GM18499 (cell line): ENCODE data around the gene BANK1.
"Not testable (repeated sequence)": the region's sequence is repeated elsewhere in the genome, so short reads cannot be mapped to it uniquely, and the experiment has no call there.

Experiments used
- ATAC-seq: cut with Tn5 transposase; IDR thresholded peaks from one replicate; pipeline ENCODE4 v1.9.1; 2021; ENCODE audit warnings: moderate number of reproducible peaks; ENCODE audit not compliant: insufficient read depth, unreplicated experiment

Gene BANK1

DNA sequence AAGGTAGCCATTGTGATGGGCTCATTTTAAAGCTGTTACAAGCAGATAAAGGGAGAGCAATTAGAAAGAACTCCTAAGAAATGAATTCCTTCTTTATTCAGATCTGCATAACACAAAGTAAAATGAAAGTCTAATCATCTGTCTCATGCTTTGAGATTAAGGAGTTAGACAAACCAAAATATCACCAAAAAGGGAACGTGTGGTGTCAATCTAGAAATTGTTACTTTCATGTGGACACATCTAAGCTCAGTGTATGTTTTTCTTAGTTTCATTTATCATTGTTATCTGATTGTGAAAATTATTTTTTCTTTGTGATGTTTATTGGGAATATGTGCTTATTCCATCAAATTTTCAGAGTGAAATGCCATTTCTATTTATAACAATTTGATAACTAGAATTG is 80.3 kb downstream of the BANK1 start:
- no peak for ATAC-seq

DNA sequence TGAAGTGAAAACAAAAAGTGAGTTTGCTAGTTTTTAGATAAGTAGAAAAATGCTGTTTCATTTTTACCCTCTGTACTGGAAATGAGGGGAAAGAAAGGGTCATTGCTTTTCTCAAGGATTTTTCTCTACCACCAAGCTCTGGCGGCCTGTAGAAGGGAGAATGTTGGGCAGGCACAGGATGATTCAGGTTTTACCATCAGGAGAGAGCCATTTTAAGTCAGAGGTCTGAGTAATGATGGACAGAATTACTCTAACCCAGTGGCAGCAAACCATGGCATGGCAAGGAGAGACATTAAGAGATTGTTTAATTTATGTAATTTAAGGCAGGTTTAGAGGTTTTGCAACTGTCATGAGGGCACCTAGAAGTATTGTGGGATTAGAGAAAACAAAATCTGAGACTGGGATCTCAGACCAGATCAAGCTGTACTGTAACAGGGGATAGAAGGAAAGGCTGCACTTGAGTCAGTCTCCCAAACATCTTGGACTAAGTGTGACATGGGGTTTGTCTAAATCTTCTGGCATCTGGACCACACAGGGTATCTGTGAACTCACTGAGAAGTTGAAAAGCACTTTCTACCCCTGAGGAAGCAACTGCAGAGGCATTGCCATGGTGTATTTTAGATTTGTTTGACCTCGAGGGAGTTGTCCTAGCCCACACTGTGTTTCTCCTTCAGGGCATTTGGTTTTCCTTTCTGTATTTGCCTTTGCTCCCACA is 81.6 kb downstream of the BANK1 start:
- no peak for ATAC-seq

DNA sequence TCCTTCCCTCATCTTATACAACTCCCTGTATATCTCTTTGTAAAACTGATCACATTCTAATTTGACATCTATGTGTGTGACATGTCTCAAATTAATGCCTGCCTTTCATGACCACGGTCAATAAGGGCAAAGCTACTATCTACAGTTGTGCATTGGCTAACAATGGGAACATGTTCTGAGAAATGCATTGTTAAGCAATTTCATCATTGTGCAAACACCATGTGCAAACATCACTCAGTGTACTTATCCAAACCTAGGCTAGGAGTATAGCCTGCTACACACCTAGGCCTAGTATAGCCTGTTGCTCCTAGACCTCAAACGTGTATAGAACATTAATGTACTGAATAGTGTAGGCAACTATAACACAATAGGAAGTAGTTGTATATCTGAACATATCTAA is 95.0 kb downstream of the BANK1 start:
- ATAC-seq, result no peak

DNA sequence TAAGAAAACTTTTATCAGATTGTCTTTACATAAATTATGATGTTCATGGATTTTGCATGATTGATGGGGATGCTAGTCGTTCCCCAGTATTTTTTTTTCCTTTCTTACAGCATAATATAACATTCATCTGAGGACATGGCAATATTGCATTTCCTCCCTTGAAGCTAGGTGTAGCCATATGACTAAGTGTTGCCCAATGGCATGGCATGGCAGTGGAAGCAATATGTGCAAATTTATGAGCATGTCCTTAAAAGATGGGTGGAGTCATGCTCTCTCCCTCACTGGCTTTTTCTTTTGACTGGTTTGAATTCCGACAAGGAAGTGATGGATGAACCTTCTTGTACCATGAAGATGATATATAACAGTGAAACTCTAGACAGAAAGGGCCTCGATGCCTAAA is 96.3 kb downstream of the BANK1 start:
- no peak for ATAC-seq

DNA sequence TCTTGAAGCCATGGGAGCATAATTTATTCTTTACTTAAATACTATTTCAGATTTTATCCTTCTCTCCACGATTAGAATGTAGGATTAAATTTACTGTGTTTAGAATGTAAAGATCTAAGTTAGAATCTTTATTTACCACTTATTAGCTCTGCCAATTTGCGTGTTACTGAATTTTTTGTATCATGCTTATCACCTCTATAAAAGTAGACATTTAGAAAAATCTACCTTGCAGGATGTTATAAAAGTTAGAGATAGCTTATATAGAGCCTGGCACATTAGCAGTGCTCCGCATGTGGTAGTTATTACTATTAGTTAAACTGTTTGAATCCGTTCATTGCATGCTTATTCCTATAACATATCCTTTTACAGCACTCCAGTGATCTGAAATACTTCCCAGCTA is 97.9 kb downstream of the BANK1 start:
- ATAC-seq, result no peak

DNA sequence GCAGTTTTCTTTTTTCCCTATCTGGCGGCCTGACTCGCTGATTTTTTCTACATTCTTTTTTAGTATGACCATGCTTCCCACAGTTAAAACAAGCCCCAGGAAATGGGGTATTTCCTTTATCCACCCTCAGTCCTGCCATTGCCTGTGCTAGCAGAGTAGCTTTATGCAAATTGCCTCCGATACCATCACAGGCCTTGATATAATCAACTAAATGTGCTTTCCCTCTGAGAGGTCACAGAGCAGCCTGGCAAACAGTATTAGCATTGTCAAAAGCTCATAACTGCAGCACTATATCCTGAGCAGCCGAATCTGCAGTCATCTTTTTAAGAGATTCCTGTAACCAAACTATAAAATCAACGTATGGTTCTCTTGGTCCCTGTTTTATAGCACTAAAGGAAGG is 115.0 kb downstream of the BANK1 start:
- ATAC-seq, result not testable (repeated sequence)

DNA sequence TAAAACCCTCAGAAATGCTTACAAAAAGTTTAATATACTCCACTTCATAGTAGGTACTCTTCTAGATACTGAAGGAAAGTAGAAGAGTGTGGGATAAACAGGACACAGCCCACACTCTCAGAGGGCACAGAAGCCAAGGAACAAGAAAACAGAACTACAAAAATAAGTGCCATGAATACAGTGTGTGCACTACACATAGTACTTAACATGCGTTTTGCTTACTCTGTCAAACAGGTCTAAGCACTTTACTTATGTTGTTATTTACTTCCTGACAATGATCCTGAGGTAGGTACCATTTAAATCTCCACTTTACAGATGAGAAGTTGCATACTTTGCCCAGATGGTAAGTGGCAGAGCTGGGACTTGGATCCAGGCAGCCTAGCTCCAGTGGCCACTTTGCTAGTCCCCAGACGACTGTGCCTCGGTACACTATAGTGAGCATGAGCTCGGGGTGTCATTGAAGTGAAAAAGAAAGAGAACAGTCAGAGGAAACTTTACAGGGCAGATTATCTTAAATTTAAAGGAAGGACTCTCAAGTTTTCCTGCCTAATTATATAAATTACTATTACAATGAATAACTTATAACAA is 120.3 kb downstream of the BANK1 start:
- no peak for ATAC-seq

DNA sequence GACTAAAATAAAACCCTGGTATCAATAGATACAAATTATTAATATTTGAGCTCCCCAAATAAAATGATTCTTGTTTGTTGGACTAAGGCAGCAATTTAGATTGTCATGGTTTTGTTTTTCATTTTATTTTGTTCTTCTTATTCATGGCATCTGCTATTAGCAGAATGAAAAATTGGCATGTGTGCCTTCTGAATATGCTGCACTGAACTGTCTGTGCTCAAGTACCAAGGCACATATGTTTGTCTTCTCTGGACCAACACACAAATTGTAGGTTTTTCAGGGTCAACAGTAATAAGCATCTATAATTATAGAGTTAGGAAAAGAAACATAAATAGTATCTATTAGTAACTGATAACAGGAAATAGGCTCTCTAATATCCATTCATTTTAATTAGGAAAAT is 121.1 kb downstream of the BANK1 start:
- no peak for ATAC-seq

DNA sequence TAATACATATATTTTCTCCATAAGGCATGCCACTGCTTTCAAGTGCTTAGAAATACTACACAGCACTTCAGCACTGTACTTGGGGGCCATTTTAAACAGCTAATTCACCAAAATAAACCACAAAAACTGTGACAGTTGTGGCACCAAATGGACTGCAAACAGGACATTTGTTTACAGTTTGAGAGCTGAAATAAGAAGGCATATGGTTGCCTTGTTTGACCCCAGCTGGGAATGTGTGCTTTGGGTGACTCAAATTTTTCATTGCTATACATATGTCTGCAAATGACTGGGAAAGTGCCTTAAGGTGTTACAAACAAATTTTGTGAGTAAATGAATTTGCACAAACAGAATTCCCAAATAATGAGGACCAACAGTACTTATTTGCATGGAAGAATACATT is 124.2 kb downstream of the BANK1 start:
- ATAC-seq, result no peak

DNA sequence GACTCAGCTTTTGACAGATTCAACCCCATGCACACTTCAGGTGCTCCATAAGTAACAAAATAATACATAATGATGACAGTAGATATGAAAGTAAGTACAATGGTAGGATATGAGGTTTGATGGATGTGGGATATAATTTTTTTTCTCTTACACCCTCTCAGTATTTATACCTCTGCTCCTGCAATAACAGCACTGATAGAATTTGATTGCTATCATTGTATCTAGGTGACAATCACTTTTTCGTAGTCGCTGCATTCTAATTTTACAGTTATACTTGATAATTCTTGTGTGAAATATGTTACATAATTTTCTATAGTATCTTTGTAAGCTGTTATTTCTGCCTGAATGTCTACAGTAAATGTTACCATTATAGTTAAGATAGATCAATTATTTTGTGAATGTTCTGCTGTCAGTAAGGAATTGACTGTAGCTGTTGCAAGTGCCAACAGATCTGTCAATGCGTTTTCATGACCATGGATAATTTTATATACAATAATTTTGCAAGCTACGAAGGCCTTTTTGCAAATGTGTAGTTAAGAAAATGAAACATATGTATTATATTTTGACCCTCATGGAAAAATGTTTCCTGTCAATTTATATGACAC is 128.9 kb downstream of the BANK1 start:
- no peak for ATAC-seq

DNA sequence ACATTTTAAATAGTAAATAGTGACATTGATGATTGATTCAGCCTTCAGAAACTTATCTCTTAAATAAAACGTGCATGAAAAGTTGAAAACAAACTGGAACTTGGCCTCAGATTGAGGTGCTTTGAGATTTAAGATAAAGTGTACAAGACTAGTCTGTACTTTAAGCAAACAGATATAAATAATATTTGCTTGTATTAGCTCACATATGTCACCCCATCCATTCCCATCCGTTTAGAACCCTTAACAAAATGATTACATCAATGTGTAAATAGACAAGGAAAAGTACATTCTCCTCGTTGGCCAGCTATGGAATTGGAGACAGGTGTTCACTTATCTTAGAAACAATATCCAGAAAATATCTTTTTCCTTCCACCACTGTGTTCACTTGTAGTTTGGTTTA is 130.8 kb downstream of the BANK1 start:
- ATAC-seq, result no peak

DNA sequence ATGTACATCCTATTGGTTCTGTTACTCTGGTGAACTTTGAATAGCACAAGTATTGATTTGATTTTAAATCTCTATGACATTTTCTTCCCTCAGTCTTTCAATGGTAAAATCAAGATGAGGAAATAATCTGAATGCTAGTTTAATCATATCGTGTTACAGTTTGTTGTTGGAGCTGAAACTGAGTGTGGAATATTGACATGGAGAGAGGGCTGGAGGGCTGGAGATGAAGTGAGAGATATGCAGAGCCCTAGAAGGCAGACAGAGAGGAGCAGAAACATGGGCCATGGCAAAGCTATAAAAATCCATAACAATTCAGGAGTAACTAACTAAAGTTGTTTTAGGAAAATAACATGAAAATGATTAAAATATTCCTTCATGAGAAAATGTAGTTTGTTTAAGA is 141.1 kb downstream of the BANK1 start:
- ATAC-seq, result no peak

DNA sequence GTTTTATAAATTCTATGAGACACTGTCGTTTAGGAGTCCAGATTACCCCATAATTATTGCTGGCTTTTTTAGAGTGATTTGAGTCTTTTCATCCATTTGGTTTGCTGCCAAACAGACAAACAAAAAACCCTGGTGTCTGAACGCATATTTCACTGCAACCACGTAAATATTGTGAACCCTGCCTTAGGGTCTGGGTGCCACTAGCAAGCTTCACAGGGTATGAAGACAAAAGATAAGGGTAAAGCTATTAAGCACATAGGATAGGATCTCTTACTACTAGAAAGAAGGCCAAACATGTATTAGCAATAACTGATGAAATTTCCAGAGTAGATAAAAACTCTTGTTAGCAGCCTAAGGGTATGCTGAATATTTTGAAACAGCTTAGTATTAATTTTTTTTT is 143.3 kb downstream of the BANK1 start:
- no peak for ATAC-seq

DNA sequence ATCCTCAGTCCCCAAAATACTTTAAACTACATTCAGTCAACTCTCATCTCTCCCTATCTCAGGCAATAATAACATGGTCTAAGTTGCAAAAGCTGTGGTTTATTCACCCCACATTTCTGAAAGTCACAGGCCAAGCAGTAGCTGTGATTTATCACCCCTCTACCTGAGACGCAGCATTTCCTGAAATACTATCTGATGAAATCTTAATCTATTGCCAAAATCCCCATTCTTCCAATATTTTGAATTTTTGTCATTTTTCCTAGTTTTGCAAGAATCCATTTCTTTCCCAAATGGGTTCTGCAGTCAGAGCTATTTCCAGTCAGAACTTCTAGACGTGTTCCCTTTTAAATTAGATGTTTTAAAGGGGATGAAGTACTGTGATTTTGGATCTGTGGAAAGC is 148.3 kb downstream of the BANK1 start:
- no peak for ATAC-seq

DNA sequence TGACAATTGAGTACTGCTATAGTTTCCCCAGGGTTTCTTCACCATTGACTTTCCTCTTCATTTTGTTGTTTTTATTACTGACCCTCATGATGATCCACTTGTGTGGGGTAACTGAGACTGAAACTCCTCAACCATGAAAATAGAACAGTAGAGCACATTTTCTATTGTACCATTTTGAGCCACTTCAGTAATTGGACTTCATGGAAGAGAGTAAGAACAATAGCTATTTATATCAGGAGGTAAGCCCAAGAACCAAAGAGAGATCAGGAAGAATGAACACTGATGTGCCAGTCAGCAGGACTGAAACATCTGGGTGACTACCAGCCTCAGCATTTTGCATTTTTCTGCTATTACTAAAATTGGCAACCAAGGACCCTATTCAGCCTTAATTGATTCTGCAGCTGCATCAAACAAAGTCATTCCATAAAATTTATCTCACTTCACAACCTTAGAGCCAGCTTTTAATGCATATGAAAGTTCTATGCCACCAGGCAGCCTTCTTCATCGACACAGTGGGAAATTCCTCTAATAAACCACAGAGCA is 151.4 kb downstream of the BANK1 start:
- no peak for ATAC-seq

DNA sequence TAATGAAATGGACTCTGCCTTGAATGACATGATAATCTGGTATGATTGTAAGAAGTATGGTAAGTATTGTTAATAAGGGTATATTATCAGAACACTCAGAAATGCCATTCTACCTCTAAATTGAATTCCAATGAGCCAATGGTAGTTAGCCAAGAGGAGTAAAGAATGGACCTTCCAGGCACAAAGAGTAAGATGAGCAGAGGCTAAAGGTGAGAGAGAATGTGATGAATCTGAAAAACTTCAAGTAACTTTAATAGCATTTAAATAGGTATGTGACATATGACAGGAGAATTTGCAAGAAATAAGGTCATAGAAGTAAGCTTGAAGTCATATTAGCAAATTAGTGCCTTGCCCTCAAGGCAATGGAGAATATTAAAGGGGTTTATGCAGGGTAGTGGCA is 152.4 kb downstream of the BANK1 start:
- ATAC-seq, result no peak

DNA sequence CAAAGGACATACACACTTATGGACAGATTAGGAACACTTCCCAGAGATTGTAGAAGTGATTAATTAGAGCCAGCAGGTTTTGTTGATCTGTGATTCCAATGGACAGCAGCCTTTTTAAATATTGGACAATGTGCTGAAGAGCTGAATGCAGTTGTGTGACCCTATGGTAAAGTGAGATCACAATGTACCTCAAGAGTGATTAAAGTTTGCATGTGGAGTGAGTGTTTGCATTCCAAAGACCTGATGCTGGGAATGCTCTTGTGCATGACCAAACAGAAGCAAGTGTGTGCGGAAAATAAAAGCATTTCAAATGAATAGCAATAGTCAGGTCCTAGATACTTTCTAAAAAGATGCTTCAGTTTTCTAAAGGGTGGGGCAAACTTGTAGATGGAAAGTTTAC is 154.1 kb downstream of the BANK1 start:
- no peak for ATAC-seq

DNA sequence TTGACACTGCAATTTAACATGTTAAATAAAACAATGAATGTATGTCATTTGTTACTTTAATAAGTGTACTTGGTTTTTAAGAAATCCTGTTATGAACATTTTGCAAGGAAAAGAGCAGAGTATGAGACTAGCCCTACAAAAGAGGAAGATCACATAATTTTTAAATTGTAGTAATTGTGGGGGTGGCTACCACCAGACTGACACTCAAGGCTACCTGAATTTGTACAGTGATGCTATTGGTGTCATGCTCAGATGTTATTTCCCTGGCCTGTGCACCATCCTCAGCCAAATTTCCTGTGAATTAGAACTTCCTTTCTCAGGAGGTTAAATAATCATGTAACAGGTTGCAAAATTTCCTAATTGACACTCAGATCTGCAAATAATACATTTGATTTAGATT is 157.5 kb downstream of the BANK1 start:
- no peak for ATAC-seq

DNA sequence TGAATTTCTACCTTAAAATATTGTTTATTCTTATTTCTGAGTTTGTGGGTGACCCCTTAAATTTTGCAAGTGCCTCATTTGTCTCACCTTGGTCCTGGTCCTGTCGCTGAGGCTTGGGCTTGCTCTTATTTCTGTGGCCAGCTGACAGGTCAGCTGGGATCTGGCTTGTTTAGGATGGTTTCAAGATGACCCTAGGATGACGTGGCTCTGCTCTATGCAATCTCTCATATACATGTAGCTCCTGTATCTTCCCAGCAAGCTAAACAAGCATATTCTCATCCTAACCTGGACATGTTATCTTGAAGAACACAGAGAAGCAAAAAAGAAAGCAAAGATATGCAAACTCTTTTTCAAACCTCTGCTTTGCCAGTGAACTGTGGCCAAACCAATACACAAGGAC is 158.4 kb downstream of the BANK1 start:
- ATAC-seq, result no peak

DNA sequence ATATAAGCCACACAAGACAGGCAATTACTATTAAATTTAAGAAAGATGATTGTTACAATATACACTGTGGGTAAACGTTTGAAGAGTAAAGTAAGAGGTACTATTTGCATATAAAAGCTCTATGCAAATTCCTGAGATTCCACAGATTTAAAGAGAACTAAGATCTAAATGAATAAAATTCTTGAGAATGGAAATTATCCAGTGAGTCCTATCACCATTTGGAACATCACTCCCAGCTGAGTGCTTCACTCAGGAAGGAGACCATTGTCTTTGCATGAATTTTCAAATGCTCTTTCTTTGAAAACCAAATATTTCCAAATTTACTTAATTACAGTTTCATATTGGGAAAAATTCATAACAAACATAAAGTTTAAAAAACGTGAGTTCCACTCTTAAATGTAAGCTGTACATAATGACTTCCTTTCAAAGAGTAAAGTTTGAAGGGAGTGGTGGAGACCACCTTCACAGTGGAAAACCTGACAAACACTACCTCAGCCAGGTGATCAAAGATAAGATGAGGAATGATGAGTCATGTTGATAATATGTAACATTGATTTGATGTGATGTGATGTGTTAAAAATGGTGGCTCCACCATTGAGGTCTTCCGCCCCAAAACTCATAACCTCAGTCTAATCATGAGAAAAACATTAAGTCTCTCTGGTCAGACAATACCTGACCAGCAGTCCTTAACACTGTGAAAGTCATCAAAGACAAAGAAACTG is 159.9 kb downstream of the BANK1 start:
- no peak for ATAC-seq

DNA sequence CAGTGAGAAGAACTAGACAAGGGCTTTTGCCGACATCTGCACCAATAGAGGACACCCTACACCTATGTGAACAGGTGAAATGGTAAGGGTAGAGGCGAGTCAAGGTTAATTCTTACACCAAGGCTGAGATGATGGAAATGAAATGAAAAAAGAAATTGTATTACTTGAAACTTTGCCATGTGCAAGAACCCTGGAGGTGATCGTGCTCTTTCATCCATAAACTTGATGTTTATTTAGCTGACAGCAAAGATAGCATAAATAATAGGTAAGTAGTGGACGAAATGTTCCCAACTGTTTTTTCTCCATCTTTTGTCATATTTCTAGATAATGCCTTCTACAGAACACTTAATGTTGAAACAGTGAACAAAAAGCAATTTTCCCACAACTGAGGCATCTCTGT is 162.5 kb downstream of the BANK1 start:
- no peak for ATAC-seq
